ENCODE results near the gene PFKFB3.

DNA sequence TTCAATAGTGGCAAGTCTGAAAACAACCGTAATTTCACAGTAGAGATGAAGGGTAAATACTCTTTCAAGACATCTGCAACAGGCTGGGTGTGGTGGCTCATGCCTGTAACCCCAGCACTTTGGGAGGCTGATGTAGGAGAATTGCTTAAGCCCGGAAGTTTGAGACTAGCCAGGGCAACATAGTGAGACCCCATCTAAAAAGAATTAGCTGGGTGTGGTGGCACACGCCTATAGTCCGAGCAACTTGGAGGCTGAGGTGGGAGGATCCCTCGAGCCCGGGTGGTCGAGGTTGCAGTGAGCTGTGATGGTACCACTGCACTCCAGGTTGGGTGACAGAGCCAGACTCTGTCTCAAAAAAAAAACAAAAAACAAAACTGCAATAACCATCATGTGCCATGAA is 71.8 kb downstream of the PFKFB3 start:
- TF ChIP-seq TCF4 (CRISPR knock-in tag; IDR thresholded peaks at IDR 0.05; ENCODE audit: borderline replicate concordance) (no peak), CSDC2 (CRISPR knock-in tag; IDR thresholded peaks at IDR 0.05) (no peak), ISL1 (CRISPR knock-in tag; IDR thresholded peaks at IDR 0.05) (no peak), ARNTL (CRISPR knock-in tag; IDR thresholded peaks at IDR 0.05; ENCODE audit: borderline replicate concordance, low read depth) (no peak), PATZ1 (CRISPR knock-in tag; IDR thresholded peaks at IDR 0.05; ENCODE audit: borderline replicate concordance) (no peak), TOX (CRISPR knock-in tag; IDR thresholded peaks at IDR 0.05; ENCODE audit: borderline replicate concordance) (no peak), ZC3H10 (CRISPR knock-in tag; IDR thresholded peaks at IDR 0.05) (no peak), ZNF8 (CRISPR knock-in tag; IDR thresholded peaks at IDR 0.05) (no peak), PPARA (CRISPR knock-in tag; IDR thresholded peaks at IDR 0.05; ENCODE audit: borderline replicate concordance) (no peak), RARB (CRISPR knock-in tag; IDR thresholded peaks at IDR 0.05) (no peak)
- TF ChIP-seq, protein P1, sequence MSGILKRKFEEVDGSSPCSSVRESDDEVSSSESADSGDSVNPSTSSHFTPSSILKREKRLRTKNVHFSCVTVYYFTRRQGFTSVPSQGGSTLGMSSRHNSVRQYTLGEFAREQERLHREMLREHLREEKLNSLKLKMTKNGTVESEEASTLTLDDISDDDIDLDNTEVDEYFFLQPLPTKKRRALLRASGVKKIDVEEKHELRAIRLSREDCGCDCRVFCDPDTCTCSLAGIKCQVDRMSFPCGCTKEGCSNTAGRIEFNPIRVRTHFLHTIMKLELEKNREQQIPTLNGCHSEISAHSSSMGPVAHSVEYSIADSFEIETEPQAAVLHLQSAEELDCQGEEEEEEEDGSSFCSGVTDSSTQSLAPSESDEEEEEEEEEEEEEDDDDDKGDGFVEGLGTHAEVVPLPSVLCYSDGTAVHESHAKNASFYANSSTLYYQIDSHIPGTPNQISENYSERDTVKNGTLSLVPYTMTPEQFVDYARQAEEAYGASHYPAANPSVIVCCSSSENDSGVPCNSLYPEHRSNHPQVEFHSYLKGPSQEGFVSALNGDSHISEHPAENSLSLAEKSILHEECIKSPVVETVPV (CRISPR knock-in tag; IDR thresholded peaks at IDR 0.05), result no peak
- TF ChIP-seq, protein P2, sequence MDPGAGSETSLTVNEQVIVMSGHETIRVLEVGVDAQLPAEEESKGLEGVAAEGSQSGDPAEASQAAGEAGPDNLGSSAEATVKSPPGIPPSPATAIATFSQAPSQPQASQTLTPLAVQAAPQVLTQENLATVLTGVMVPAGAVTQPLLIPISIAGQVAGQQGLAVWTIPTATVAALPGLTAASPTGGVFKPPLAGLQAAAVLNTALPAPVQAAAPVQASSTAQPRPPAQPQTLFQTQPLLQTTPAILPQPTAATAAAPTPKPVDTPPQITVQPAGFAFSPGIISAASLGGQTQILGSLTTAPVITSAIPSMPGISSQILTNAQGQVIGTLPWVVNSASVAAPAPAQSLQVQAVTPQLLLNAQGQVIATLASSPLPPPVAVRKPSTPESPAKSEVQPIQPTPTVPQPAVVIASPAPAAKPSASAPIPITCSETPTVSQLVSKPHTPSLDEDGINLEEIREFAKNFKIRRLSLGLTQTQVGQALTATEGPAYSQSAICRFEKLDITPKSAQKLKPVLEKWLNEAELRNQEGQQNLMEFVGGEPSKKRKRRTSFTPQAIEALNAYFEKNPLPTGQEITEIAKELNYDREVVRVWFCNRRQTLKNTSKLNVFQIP (CRISPR knock-in tag; IDR thresholded peaks at IDR 0.05; ENCODE audit: borderline replicate concordance, low read depth), result no peak

Measured in SK-N-SH treated with all-trans-retinoic acid at 6 μM for 48 hours (cell line).